HepG2 (cell line): ENCODE results near the gene SAMD4A. TPM values are rescaled to one million over a fixed set of nuclear protein-coding genes. Genes with fewer than 3 reads are reported as not detected.

Experiments used
- ATAC-seq: fragments of 200-7000 bp; cut with Tn5 transposase; 3 replicates; pipeline ENCODE4 v1.9.1; 2020; ENCODE audit warnings: mild to moderate bottlenecking, moderate library complexity
- BruUV-seq: library from RNA; stranded (reverse); fragments of 400-500 nt; replicated peaks from 2 replicates; lab custom pipeline; 2021; lab: Mats Ljungman, UMichigan
- CTCF ChIA-PET: fragments of 300-600 bp; formaldehyde crosslinking; extraction: SDS; loops from one replicate; lab custom pipeline; 2021; ENCODE audit warnings: low total read pairs, inconsistent platforms, low intra/inter-chr PET ratio; lab: Yijun Ruan, JAX
- POLR2A ChIA-PET: fragments of 350-600 bp; sonication (Branson Sonifier 250); formaldehyde crosslinking; loops from one replicate; lab custom pipeline; 2020; ENCODE audit warnings: antibody characterized with exemption, inconsistent platforms; lab: Yijun Ruan, JAX
- DNase-seq: peaks from one replicate; pipeline ENCODE4 v3.0.0-alpha.2; 2015; ENCODE audit warnings: low spot score
- FAIRE-seq: peaks from 3 replicates; lab custom pipeline; 2011; peaks lifted over from hg19 to GRCh38; lab: Jason Lieb, UNC
- H2AFZ ChIP-seq: one replicate; pipeline ENCODE4 v1.6.1; 2011; ENCODE audit warnings: low read length, inconsistent platforms
- H3K27ac ChIP-seq: fragments of 300-600 bp; 3 replicates; pipeline ENCODE4 v1.8.0; 2011; ENCODE audit warnings: mixed run types, mild to moderate bottlenecking, mixed read lengths, low read length, inconsistent platforms; ENCODE audit not compliant: insufficient read depth; ENCODE audit errors: extremely low read length
- H3K27me3 ChIP-seq, 2 experiments: fragments of 200-600 bp in 1 of 2; 2 replicates in 1 of 2; 3 replicates in 1 of 2; pipeline versions ENCODE4 v1.6.0 to v1.8.0; 2011; ENCODE audit warnings: low read length in 2 of 2, mild to moderate bottlenecking in 2 of 2, moderate library complexity in 2 of 2, inconsistent platforms in 1 of 2; ENCODE audit not compliant: insufficient read depth in 2 of 2, control insufficient read depth in 1 of 2
- H3K36me3 ChIP-seq, 2 experiments: fragments of 200-600 bp in 1 of 2; replicated peaks in 1 of 2; 2 replicates in 1 of 2; 3 replicates in 1 of 2; pipeline versions ENCODE4 v1.5.1 to v1.8.0; 2011; ENCODE audit warnings: low read length in 2 of 2, inconsistent platforms in 1 of 2; ENCODE audit not compliant: insufficient read depth in 2 of 2, control insufficient read depth in 1 of 2
- H3K4me1 ChIP-seq: 2 replicates; pipeline ENCODE4 v1.5.1; 2012; ENCODE audit warnings: low read length, inconsistent platforms; ENCODE audit not compliant: insufficient read depth
- H3K4me2 ChIP-seq: 2 replicates; pipeline ENCODE4 v1.6.0; 2011; ENCODE audit warnings: low read depth, low read length, inconsistent platforms
- H3K4me3 ChIP-seq, 3 experiments: fragments of 200-600 bp in 1 of 3; sonication (generic), shearing (Covaris generic) in 1 of 3; replicated peaks in 1 of 3; 2 replicates each; pipeline ENCODE4 v1.5.1; 2011 to 2016; ENCODE audit warnings: low read length in 3 of 3, inconsistent platforms in 2 of 3, low read depth in 2 of 3, mild to moderate bottlenecking in 2 of 3, control low read depth in 1 of 3, mixed read lengths in 1 of 3; ENCODE audit not compliant: insufficient read depth in 1 of 3
- H3K79me2 ChIP-seq: one replicate; pipeline ENCODE4 v1.6.1; 2011; ENCODE audit warnings: low read length, inconsistent platforms; ENCODE audit not compliant: insufficient read depth
- H3K9ac ChIP-seq: 2 replicates; pipeline ENCODE4 v1.6.0; 2011; ENCODE audit warnings: mild to moderate bottlenecking, low read depth, low read length, inconsistent platforms; ENCODE audit not compliant: insufficient read depth
- H3K9me3 ChIP-seq: 2 replicates; pipeline ENCODE4 v1.5.1; 2012; ENCODE audit warnings: mild to moderate bottlenecking, low read length
- H4K20me1 ChIP-seq: 2 replicates; pipeline ENCODE4 v1.6.0; 2011; ENCODE audit warnings: inconsistent platforms, mild to moderate bottlenecking, low read length, moderate library complexity; ENCODE audit not compliant: insufficient read depth
- ARID3A ChIP-seq: IDR thresholded peaks from 2 replicates; pipeline ENCODE4 v1.6.1; 2012; ENCODE audit warnings: low read depth, low read length, improper control_type of control experiment
- GFI1 ChIP-seq: sonication (generic); formaldehyde crosslinking; IDR thresholded peaks from 2 replicates; pipeline ENCODE4 v1.5.0; 2020; ENCODE audit warnings: missing genetic modification reagents, mild to moderate bottlenecking, borderline replicate concordance
- RARA ChIP-seq: IDR thresholded peaks from 2 replicates; pipeline ENCODE4 v1.6.1; 2016; ENCODE audit warnings: missing genetic modification reagents, missing compliant biosample characterization
- RFXAP ChIP-seq: sonication (generic); formaldehyde crosslinking; IDR thresholded peaks from 2 replicates; pipeline ENCODE4 v1.4.0; 2020; ENCODE audit warnings: missing genetic modification reagents, borderline replicate concordance
- ZNF629 ChIP-seq: sonication (generic); formaldehyde crosslinking; conservative IDR thresholded peaks from 2 replicates; pipeline ENCODE4 v1.5.0; 2020; ENCODE audit warnings: missing genetic modification reagents
- WGBS: methylation state at CpG from one replicate; pipeline ENCODE4 v1.1.6; 2017; ENCODE audit warnings: low lambda C conversion rate; 5-methylcytosine and 5-hydroxymethylcytosine counted together
- in situ Hi-C: cut with HindIII; loops from 2 replicates; pipeline ENCODE4 v1.10.0; 2017; ENCODE audit warnings: low pct_unique_long_range_greater_than_20kb; ENCODE audit not compliant: extremely low pct_ligation_motif_present
- intact Hi-C: fragments of 100-400 bp; cut with micrococcal nuclease; formaldehyde crosslinking; loops from one replicate; pipeline ENCODE4 v1.10.0; 2022; ENCODE audit not compliant: unreplicated experiment
- polyA plus RNA-seq, 8 experiments: library from polyadenylated mRNA; depleted of rRNA in 3 of 8; stranded (reverse) in 7 of 8; unstranded in 1 of 8; fragments of >200 nt; fragmentation: Illumina TruSeq in 4 of 8; extraction: Trizol in 4 of 8; gene quantifications; 2 replicates each; pipeline versions ENCODE4 v1.2.1 to v1.2.3, GENCODE V29; 2011 to 2016; ENCODE audit warnings: low read depth in 4 of 8, missing spikeins in 1 of 8, mixed read lengths in 1 of 8; ENCODE audit not compliant: insufficient read depth in 1 of 8
- total RNA-seq, 5 experiments: library from RNA; depleted of rRNA; stranded (reverse); fragments of >200 nt; fragmentation: Illumina TruSeq; extraction: Trizol; gene quantifications; 2 replicates each; pipeline ENCODE4 v1.2.3, GENCODE V29; 2016; ENCODE audit warnings: low read depth in 1 of 5

Gene SAMD4A
- total and polyA plus RNA-seq, 2 of the 13 experiments (the other 11 are each of a cell fraction or from before 2014, with no cell fraction given) = 11.8 to 13.0 TPM

DNA sequence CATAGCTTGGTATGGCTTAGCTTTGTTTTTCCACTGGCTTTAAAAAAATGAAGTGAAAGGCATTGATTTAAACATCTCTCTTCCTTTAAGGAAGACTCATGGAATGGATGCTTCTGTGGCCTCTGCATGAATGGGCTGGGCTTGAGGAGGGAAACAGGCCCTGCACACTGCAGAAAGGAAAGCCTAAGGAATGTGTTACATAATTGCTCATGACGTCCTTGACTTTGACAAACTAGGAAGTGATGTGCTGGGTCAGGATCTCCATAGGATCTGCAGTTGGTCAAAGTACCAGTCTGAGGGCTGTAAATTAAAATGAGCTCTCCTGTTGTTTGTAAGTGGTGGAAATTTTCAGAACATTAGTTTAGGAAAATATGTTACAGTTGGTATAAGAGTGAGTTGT is 12.7 kb downstream of the SAMD4A start:
- Histone ChIP-seq H3K9me3 (no peaks in the 10 kb centered on the region), H3K4me1 (peaks cover 68% of the 10 kb centered on the region), H3K4me3 (no peak overlapping the region), H3K79me2 (peaks cover 91% of the 10 kb centered on the region), H3K27me3 (no peaks in the 10 kb centered on the region), H4K20me1 (peaks cover 57% of the 10 kb centered on the region), H3K27ac (no peak overlapping the region), H3K36me3 (peaks cover 11 to 35% of the 10 kb centered on the region in 2 experiments; a peak in 4 of 5 replicates), H2AFZ (no peak overlapping the region)
- 17% methylated on average over 1 of the region's 1 CpG for WGBS
- FAIRE-seq (peak; percentile 23), DNase-seq (no peak), ATAC-seq (no peak)
- intact Hi-C loops = no loop called here
- no TSS peak for BruUV-seq
- ChIA-PET CTCF (no interaction called here), POLR2A (interaction anchor here (0.9 to 2.1 kb wide), 2 partner anchors 14 to 15 kb away, joined by 3 to 4 read pairs; no protein-coding TSS in a partner anchor)
- 0 out of 2 replicates have a peak, but pooled peaks have one; percentile 32 for TF ChIP-seq GFI1 (CRISPR knock-in tag)
- TF ChIP-seq RARA = 0 out of 2 replicates have a peak, but pooled peaks have one; percentile 9
- no peak for TF ChIP-seq ARID3A
- TF ChIP-seq, all 625 proteins: peak for 2
- in situ Hi-C loops = no loop called here
- no peak overlapping the region for H3K9ac ChIP-seq
- H3K4me2 ChIP-seq = no peak overlapping the region

DNA sequence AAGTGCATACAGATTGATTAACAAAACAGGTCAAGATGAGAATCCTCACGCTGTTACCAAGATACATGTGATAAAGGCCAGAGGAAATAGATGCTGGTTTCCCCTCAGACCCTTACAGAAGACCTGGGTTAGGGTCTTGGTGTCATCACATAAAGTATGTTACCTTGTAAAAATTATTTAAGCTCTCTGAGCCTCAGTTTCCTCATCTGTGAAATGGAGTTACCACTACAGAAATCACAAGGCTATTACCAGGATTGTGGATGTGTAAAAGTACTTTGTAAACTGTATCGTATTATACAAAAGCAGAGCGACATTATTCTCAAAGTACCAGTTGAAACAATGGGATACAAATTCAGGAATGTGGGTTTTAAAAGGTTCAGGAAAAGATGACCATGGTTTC is 14.0 kb downstream of the SAMD4A start:
- ATAC-seq (no peak), FAIRE-seq (no peak), DNase-seq (no peak)
- TF ChIP-seq ZNF629 (CRISPR knock-in tag) (peak; percentile 67), RFXAP (CRISPR knock-in tag) (no peak)
- Histone ChIP-seq H3K27ac (no peak overlapping the region), H3K4me2 (no peak overlapping the region), H3K4me1 (peaks cover 55% of the 10 kb centered on the region), H3K36me3 (peaks cover 11 to 39% of the 10 kb centered on the region in 2 experiments; a peak in 4 of 5 replicates), H3K27me3 (no peaks in the 10 kb centered on the region), H3K4me3 (no peak overlapping the region), H3K9me3 (no peaks in the 10 kb centered on the region), H4K20me1 (peaks cover 52% of the 10 kb centered on the region), H2AFZ (no peak overlapping the region), H3K9ac (no peak overlapping the region), H3K79me2 (peaks cover 91% of the 10 kb centered on the region)
- 95% methylated on average over 3 of the region's 3 CpGs for WGBS
- POLR2A ChIA-PET = interaction anchor here (2.1 kb wide), 1 partner anchor 15 kb away, joined by 4 read pairs; no protein-coding TSS in a partner anchor
- intact Hi-C loops = no loop called here
- in situ Hi-C loops = no loop called here
- BruUV-seq = no TSS peak
- CTCF ChIA-PET = no interaction called here
